Measurements from ENCODE around the gene KAT5. TPM values are rescaled to one million over a fixed set of nuclear protein-coding genes. Genes with fewer than 3 reads are reported as not detected.

KAT5 gene
- total RNA-seq, 1 donor from 2014 or later: 66.5 TPM

DNA sequence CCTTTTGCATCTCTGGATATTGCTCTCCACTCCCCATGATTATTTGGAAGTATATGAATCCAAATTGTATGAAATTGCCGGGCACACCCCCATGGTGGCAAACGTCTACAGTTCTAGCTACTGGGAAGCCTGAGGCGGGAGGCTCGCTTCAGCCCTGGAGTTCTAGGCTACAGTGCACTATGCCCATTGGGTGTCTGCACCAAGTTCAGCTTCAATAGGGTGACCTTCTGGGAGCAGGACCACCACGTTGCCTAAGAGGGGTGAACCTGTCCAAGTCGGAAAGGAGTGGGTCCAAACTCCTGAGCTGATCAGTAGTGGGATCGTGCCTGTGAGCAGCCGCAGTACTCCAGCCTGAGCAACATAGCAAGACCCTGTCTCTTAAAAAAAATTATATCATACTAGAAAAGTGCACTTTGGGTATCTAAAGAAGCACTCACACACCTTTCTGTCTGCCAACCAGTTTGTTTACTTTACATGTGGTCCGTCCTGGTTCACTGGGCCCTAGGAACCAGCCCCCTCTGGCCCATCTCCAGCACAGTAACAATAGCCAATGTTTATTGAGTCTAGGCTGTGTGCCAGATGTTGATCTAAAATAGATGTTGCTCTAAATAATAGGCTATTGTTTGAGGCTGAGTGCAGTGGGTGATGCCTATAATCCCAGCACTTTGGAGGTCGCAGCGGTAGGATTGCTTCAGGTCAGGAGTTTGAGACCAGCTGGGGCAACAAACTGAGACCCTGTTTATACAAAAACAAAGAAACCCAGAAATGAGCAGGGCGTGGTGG is 16.4 kb upstream of the KAT5 start:
- Mint-ChIP-seq H3K9me3 (ENCODE audit: unreplicated experiment) (no peaks in the 10 kb centered on the region), H3K27me3 (ENCODE audit: unreplicated experiment) (peaks cover 29% of the 10 kb centered on the region), H3K36me3 (ENCODE audit: unreplicated experiment) (no peaks in the 10 kb centered on the region), H3K27ac (ENCODE audit: unreplicated experiment) (no peak overlapping the region), H3K4me1 (ENCODE audit: unreplicated experiment) (no peaks in the 10 kb centered on the region), H3K4me3 (ENCODE audit: unreplicated experiment) (no peak overlapping the region)
- DNase-seq (ENCODE audit: extremely low spot score, unreplicated experiment): no peak
- TF ChIP-seq, protein P1, sequence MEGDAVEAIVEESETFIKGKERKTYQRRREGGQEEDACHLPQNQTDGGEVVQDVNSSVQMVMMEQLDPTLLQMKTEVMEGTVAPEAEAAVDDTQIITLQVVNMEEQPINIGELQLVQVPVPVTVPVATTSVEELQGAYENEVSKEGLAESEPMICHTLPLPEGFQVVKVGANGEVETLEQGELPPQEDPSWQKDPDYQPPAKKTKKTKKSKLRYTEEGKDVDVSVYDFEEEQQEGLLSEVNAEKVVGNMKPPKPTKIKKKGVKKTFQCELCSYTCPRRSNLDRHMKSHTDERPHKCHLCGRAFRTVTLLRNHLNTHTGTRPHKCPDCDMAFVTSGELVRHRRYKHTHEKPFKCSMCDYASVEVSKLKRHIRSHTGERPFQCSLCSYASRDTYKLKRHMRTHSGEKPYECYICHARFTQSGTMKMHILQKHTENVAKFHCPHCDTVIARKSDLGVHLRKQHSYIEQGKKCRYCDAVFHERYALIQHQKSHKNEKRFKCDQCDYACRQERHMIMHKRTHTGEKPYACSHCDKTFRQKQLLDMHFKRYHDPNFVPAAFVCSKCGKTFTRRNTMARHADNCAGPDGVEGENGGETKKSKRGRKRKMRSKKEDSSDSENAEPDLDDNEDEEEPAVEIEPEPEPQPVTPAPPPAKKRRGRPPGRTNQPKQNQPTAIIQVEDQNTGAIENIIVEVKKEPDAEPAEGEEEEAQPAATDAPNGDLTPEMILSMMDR (IDR thresholded peaks at IDR 0.05): no peak

DNA sequence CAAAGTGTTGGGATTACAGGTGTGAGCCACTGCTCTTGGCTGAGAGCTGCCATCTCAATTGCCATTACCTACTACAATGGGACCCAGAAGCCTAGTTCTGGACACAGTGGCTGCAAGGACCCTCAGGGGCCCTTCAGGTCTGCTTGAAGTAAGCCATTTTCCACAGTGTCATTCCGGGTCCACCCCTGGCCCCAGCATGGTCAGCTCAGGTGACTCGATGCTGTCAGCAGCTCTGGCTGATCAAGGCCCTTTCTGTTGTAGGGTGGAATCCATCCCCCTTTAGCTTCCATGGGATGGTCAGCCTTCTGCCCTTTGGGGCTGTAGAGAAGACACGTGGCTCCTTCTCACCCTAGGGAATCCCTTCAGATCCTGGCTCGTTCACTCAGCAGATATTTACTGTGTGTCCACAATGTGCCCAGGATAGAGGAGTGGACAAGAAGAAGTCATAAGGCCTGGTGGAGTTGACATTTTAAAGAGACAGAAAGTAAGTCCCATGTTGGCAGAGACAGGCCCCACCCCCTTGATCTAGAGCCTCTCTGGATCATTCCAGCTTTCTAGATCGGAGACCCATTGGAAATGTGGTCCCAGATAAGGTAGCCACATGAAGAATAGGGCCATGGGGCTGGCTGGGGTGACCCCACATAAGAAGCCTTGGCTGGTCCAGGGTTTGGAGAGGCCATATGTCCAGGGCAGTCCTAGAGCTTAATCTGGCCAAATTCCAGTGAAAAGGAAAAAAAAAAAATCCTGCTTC is 15.1 kb upstream of the KAT5 start:
- no peak overlapping the region for H3K27ac Mint-ChIP-seq (ENCODE audit: unreplicated experiment)
- H3K4me3 Mint-ChIP-seq (ENCODE audit: unreplicated experiment): no peak overlapping the region
- H3K27me3 Mint-ChIP-seq (ENCODE audit: unreplicated experiment): peaks cover 38% of the 10 kb centered on the region
- H3K9me3 Mint-ChIP-seq (ENCODE audit: unreplicated experiment): no peaks in the 10 kb centered on the region
- H3K4me1 Mint-ChIP-seq (ENCODE audit: unreplicated experiment): no peaks in the 10 kb centered on the region
- no peaks in the 10 kb centered on the region for H3K36me3 Mint-ChIP-seq (ENCODE audit: unreplicated experiment)
- TF ChIP-seq, protein P1 (IDR thresholded peaks at IDR 0.05): no peak
- DNase-seq (ENCODE audit: extremely low spot score, unreplicated experiment): no peak

DNA sequence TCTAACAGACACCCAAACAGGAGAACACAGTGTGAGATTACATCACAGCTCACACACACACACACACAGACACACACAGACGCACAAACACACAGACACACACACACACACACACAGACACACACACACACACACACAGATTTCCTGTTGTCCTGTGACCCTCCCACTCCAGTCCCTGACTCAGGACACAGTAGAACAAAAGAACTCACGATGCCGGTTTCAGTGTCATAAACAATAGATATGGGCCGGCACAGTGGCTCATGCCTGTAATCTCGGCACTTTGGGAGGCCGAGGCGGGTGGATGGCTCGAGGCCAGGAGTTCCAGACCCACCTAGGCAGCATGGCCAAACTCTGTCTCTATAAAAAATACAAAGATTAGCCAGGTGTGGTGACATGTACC is 13.8 kb upstream of the KAT5 start:
- TF ChIP-seq, protein P1 (IDR thresholded peaks at IDR 0.05): no peak
- Mint-ChIP-seq H3K9me3 (ENCODE audit: unreplicated experiment) (no peaks in the 10 kb centered on the region), H3K4me3 (ENCODE audit: unreplicated experiment) (no peak overlapping the region), H3K4me1 (ENCODE audit: unreplicated experiment) (no peaks in the 10 kb centered on the region), H3K27me3 (ENCODE audit: unreplicated experiment) (peaks cover 48% of the 10 kb centered on the region), H3K36me3 (ENCODE audit: unreplicated experiment) (no peaks in the 10 kb centered on the region), H3K27ac (ENCODE audit: unreplicated experiment) (no peak overlapping the region)
- DNase-seq (ENCODE audit: extremely low spot score, unreplicated experiment): no peak

DNA sequence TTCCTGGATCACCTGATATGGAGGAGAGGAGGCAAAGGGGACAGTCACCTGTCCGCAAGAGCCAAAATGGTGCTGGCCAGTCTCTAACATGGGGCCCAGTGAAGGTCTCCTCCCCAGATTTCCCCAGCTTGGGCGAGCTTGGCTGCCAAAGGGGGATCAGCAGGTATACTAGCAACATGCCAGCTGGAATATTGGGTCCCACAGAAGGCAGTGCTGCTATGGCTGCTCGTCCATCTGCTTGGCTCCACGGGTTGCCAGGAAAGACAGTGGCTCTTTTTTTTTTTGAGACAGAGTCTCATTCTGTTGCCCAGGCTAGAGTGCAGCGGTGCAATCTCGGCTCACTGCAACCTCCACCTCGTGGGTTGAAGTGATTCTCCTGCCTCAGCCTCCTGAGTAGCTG is 12.7 kb upstream of the KAT5 start:
- Mint-ChIP-seq H3K27ac (ENCODE audit: unreplicated experiment) (no peak overlapping the region), H3K9me3 (ENCODE audit: unreplicated experiment) (no peaks in the 10 kb centered on the region), H3K4me1 (ENCODE audit: unreplicated experiment) (no peaks in the 10 kb centered on the region), H3K4me3 (ENCODE audit: unreplicated experiment) (no peak overlapping the region), H3K27me3 (ENCODE audit: unreplicated experiment) (peaks cover 45% of the 10 kb centered on the region), H3K36me3 (ENCODE audit: unreplicated experiment) (no peaks in the 10 kb centered on the region)
- no peak for DNase-seq (ENCODE audit: extremely low spot score, unreplicated experiment)
- TF ChIP-seq, protein P1 (IDR thresholded peaks at IDR 0.05): no peak

DNA sequence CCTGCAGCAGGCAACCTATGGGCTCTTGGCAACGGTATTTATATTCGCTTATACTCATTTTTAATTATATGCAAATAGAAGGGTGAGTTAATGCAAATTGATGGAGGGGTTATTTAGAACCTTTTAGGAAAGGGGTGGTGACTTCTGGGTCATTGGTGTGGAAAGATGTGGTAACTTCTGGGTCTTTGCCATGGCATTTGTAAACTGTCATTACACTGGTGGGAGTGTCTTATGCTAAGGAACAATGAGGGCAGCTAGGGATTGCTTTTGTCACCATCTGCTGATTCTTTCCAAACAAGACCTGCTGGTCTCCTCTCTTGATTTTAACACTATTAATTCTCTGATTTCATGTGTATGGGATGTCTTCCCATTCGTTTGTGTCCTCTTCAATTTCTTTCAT is 11.7 kb upstream of the KAT5 start:
- Mint-ChIP-seq H3K9me3 (ENCODE audit: unreplicated experiment) (no peaks in the 10 kb centered on the region), H3K27ac (ENCODE audit: unreplicated experiment) (no peak overlapping the region), H3K4me3 (ENCODE audit: unreplicated experiment) (no peak overlapping the region), H3K4me1 (ENCODE audit: unreplicated experiment) (no peaks in the 10 kb centered on the region), H3K27me3 (ENCODE audit: unreplicated experiment) (peaks cover 49% of the 10 kb centered on the region), H3K36me3 (ENCODE audit: unreplicated experiment) (no peaks in the 10 kb centered on the region)
- TF ChIP-seq, protein P1 (IDR thresholded peaks at IDR 0.05): no peak
- DNase-seq (ENCODE audit: extremely low spot score, unreplicated experiment): no peak
